CD4-positive, alpha-beta T cell treated with Interleukin-15 for 1 hour (primary cell): ENCODE results near the gene NAXD.

Experiments
- DNase-seq: peaks from one replicate; pipeline ENCODE4 v3.0.0-alpha.2; 2020

The NAXD gene

DNA sequence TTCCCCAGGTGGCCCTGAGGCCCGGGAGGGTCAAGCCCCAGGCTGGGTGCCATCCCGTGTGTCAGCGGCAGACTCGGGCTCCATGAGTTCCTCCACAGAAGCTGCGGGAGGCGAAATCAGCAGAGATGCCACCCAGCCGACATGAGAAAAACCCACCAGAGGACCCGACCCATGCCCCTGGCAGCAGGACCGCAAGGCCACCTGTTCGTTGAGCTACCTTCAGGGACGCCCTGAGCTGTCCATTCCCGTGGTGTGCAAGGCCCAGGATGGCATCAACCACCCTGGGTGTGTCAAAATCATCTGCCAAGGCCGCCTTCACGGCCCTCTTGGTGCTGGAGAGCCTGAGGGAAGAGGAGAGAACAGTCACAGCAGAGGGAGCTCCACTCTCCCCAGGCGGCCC, 30.4 kb downstream of the NAXD start:
- no peak for DNase-seq

GRCh38 chr13:110646442-110647364, 31.4 kb downstream of the NAXD start:
- no peak for DNase-seq

DNA sequence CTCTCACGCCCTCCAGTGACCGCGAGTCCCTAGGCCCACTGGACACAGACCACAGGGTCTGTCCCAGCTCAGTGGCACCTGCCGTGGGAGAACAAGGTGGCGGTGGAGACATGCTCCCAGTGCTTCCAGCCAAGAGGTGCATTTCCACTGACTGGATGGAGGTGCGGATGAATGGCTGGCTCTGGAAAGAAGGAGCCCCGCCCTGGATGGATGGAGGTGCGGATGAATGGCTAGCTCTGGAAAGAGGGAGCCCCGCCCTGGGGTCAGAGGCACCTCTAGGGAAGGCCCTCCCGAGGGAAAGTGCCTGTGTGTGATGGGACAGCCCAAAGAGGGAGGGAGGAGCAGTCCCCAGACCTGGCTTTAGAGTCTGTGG, 32.0 kb downstream of the NAXD start:
- no peak for DNase-seq

- no peak for DNase-seq
Measured at GRCh38 chr13:110648146-110648819, 32.9 kb downstream of the NAXD start.

DNA sequence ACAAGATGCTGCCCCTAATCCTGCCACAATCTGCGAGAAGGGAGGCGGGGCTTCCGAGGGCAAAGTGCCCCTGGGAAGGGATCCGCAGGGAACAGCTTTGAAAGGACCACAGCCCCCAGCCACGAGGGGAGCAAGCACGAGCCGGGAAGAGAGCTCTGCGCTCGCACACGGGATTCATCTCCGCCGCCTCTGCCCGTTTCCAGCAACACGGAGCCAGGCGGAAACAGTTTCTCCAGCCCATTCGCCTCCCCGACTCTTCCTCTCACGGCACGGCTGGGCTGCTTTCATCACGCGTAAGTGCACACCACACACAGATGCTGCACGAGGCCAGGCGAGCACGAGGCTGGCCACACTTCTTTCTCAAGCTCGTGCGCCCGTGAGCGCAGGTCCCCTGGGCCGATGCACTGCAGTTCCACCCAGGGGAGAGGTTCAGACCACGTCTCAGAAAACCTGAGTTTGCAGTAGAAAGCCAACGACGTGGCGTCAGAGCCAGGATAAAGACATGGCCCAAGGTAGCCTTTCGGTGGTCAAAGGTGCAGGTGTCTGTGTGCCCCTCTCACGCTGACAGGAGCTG, 33.6 kb downstream of the NAXD start:
- no peak for DNase-seq

DNA sequence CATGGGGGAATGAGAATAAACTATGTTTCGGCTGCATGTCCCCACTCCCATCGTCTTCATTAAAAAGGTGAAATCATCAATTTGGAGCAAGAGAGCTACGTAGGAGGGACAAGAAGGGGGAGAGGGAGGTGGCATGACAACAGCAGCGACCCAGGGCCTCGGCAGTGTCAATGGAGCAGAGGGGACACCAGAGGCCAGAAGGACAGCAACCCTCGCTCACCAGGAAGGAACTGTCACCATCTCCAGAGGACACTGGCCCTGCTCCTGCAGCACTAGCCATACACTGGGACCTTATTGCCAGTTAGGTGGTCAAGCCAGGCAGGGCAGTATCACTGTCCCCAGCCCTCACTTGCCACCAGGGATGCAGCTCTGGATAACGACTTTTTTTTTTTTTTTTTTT, 34.2 kb downstream of the NAXD start:
- DNase-seq = no peak

- no peak for DNase-seq
Measured at GRCh38 chr13:110650436-110650835, 35.1 kb downstream of the NAXD start.

- no peak for DNase-seq
Measured at GRCh38 chr13:110651271-110651670, 35.9 kb downstream of the NAXD start.

DNA sequence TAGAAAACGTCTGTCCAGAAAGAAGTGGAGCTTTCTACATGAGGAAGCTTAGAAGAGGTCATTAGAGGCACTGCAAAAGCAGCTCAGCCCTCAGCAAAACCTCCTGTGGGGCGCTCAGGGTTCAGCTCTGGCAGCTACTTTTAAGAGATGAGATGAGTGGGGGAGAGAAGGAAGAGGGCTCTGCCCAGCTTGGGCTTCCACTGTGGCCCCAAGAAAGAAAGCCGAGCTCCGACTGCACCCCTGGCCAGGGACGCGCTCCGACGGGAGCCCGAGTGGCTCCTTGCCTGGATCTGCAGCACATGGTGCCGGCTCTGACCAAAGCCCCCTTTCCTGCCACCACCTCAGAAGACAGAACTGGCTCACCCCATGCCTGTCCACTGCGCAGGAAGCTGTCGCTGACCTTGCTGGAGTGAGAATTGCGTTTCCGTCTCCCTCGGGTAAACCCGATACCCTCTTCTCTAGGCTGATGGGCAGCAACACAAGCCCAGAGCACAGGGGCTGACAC, 36.4 kb downstream of the NAXD start:
- no peak for DNase-seq

- no peak for DNase-seq
Measured at GRCh38 chr13:110652231-110652730, 36.9 kb downstream of the NAXD start.

GRCh38 chr13:110652764-110653163, 37.4 kb downstream of the NAXD start:
- no peak for DNase-seq

GRCh38 chr13:110653271-110653670, 37.9 kb downstream of the NAXD start:
- DNase-seq = no peak

DNA sequence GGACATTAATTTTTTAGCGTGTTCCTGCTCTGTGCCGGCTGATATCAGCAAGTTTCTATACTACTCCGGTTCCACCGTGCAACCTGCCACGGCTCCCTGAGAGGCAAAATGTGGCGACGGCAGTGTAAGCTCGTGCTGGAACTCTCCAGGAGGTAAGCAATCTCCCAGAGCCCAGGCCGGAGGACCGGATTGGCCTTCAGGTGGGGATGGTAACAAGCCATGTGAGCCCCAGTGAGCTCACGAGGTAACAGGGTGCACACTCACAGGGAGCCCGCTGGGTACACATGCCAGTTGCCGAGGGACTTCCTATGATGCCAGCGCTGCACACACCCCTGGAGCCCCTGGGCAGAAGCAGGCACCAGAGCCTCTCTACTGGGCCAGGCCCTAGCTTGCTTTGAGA, 38.5 kb downstream of the NAXD start:
- no peak for DNase-seq

- DNase-seq = no peak
Measured at GRCh38 chr13:110657196-110657595, 41.9 kb downstream of the NAXD start.

DNA sequence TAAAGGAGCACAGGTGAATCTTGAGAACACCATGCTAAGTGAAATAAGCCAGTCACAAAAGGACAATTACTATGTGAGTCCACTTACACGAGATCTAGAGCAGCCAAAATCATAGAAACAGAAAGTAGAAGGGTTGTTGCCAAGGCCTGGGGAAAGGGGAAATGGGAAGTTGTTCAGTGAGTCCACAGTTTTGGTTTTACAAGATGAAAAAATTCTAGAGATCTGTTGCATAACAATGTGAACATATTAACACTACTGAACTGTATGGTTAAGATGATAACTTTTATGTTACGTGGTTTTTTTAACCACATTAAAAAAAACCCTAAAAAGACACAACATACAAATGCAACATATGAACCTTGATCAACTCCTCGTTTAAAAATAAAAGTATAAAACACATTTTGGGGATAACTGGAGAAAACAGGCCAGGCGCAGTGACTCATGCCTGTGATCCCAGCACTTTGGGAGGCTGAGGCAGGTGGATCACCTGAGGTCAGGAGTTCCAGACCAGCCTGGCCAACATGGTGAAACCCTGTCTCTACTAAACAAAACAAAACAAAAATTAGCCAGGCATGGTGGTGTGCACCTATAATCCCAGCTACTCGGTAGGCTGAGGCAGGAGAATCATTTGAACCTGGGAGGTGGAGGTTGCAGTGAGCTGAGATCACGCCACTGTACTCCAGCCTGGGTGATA, 43.0 kb downstream of the NAXD start:
- DNase-seq = peak; percentile 36

- DNase-seq = no peak
Measured at GRCh38 chr13:110661256-110661655, 45.9 kb downstream of the NAXD start.

DNA sequence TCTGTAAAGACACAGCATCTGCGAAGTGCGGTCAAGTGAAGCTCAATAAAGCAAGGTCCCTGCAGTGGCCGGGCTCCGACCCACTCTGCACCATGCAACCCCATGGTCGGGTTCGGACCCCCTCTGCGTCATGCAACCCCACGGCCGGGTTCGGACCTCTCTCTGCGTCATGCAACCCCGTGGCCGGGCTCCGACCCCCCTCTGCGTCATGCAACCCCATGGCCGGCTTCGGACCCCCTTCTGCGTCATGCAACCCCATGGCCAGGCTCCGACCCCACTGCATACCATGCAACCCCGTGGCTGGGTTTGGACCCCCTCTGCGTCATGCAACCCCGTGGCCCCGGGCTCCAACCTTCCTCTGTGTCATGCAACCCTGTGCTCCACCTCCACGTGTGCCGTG, 46.7 kb downstream of the NAXD start:
- DNase-seq = no peak

DNA sequence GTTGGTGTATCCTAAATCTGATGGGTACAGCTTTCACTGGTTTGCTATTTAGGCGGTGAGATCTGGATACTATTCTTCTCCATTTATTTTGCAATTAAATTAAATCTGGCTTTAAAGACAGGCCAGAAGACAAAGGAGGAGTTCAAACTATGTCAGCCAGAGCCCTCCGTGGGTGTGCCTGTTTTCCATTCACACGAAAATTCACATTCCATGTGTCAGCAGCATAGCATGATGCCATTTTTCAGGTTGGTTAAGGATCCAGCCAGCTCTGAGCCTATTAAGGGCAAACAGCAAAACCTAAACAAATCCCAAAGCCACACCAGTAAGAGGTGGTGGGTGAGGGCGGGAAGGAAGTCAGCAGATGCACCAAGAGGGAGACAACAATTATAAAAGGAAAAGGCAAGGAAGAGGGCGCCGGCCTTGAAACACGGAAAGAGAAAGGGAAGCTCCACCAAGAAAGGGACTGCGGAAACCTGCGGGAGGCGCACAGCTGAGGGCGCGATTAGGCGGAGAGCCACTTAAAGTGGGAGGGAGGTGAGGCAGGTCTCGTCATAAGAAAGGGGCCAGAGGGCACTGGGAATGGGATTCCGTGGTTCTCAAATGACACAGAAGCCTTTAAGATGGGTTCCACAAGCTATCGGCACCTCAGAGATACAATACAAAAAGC, 47.6 kb downstream of the NAXD start:
- no peak for DNase-seq

DNA sequence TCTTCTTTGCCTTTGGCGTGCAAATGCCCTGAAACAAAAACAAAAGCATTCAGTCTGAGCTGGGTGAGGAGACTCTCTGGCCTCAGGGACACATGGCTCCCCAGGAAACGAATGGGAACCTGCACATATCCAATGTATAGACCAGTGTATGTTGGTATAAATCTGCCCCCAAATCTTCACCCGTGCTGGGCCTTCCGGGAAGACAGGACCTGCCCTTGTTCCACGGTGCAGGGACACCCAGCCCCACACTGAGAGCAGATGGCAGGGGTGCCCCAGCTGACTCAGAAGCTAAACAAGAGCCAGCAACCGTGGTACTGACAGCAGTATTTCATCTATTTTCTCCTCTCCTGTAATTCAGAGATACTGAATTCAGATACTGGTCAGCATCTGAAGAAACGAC, 48.1 kb downstream of the NAXD start:
- DNase-seq = no peak

DNA sequence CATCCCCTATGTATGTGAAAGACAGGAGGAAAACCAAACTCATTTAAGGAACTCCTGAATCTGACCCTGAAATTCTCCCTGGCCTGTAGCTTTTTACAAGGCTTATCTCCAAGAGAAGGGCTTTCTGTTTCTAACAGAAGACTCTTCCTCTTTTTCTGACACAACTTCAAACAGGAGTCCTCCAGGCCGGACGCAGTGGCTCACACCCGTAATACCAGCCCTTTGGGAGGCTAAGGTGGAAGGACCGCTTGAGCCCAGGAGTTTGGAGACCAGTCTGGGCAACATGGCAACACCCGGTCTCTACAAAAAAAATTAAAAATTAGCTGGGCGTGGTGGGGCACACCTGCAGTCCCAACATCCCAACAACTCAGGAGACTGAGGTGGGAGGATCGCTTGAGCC, 48.7 kb downstream of the NAXD start:
- no peak for DNase-seq

DNA sequence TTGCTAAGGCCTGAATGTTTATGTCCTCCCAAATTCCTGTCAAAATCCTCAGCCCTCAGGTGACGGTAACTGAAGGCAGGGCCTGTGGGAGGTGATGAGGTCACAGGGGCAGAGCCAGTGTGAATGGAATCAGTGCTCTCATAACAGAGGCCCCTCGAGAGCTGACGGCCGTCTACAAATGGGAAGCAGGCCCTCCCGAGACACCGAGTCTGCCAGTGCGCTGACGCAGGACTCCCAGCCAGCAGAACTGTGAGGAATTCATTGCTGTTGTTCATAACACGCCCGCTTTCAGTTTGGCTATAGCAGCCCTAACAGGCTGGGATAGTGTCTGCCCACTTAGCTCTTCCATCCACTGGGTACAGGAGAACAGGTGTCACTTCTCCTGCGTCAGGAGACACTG, 49.3 kb downstream of the NAXD start:
- no peak for DNase-seq

- peak; percentile 57 for DNase-seq
Measured at GRCh38 chr13:110665491-110666254, 50.3 kb downstream of the NAXD start.
